Immature natural killer cell (primary cell): ENCODE data around the gene MAP3K2. TPM values are rescaled to one million over a fixed set of nuclear protein-coding genes. Genes with fewer than 3 reads are reported as not detected.

Experiments used
- DNase-seq, 3 donors: peaks; one replicate each; pipeline ENCODE4 v3.0.0; 2022; ENCODE audit warnings: mixed read lengths in 1 of 3
- H3K27ac Mint-ChIP-seq, 6 donors: one replicate each; pipeline ENCODE4 v1.8.0; 2020; ENCODE audit warnings: mixed read lengths in 6 of 6, mild to moderate bottlenecking in 5 of 6, inconsistent platforms in 4 of 6, moderate library complexity in 3 of 6
- H3K27me3 Mint-ChIP-seq, 3 donors: one replicate each; pipeline ENCODE4 v1.8.0; 2020 to 2021; ENCODE audit warnings: low read depth in 3 of 3, mild to moderate bottlenecking in 3 of 3, mixed read lengths in 3 of 3, moderate library complexity in 3 of 3, inconsistent platforms in 1 of 3
- H3K36me3 Mint-ChIP-seq, 3 donors: one replicate each; pipeline ENCODE4 v1.8.0; 2020; ENCODE audit warnings: mixed read lengths in 3 of 3, inconsistent platforms in 2 of 3, mild to moderate bottlenecking in 2 of 3
- H3K4me1 Mint-ChIP-seq, 2 donors: one replicate each; pipeline ENCODE4 v1.8.0; 2020; ENCODE audit warnings: inconsistent platforms in 2 of 2, mild to moderate bottlenecking in 2 of 2, mixed read lengths in 2 of 2, moderate library complexity in 1 of 2
- H3K4me3 Mint-ChIP-seq, 5 donors: one replicate each; pipeline ENCODE4 v1.8.0; 2020; ENCODE audit warnings: mild to moderate bottlenecking in 5 of 5, mixed read lengths in 5 of 5, inconsistent platforms in 3 of 5, moderate library complexity in 3 of 5
- H3K9me3 Mint-ChIP-seq, 6 donors: one replicate each; pipeline ENCODE4 v1.8.0; 2020; ENCODE audit warnings: mild to moderate bottlenecking in 6 of 6, mixed read lengths in 6 of 6, inconsistent platforms in 4 of 6, moderate library complexity in 3 of 6
- polyA plus RNA-seq, 3 donors: library from polyadenylated mRNA; unstranded; fragments of 300-500 nt; fragmentation: Illumina TruSeq; gene quantifications; one replicate each; pipeline ENCODE4 v1.2.3, GENCODE V29; 2021

MAP3K2 gene
- polyA plus RNA-seq, 3 donors from 2014 or later, result 37.4 to 55.9 (median 41.4) TPM

DNA sequence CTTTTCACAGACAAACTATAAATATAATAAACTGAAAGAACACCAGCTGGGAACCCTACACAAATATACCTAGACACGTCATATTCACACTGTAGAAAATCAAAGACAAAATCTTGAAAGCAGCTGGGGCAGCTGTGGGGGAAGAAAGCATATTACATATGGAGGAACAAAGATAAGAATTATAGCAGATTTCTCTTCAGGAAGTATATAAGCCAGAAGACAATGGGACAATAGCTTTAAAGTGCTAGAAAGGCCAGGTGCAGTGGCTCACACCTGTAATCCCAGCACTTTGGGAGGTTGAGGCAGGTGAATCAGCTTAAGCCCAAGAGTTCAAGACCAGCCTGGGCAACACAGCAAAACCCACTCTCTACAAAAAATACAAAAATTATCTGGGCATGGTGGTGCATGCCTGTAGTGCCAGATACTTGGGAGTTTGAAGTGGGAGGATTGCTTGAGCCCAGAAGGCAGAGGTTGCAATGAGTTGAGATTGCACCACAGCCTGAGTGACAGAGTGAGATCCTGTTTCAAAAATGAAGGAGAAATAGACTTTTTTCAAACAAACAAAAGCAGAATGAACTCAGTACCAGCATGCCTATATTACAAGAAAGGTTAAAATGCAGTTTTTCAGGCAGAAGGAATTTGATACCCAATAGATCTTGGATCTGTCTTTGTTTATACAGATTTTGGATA lies 67.0 kb downstream of the MAP3K2 start:
- Mint-ChIP-seq H3K4me3 (no peak overlapping the region), H3K4me1 (peaks cover 0 to 1% of the 10 kb centered on the region in 2 donors), H3K36me3 (peaks cover 34 to 42% (median 35%) of the 10 kb centered on the region in 3 donors), H3K27me3 (peaks cover 0 to 2% (median 0%) of the 10 kb centered on the region in 3 donors), H3K9me3 (peaks cover 0 to 9% (median under 1%) of the 10 kb centered on the region in 6 donors), H3K27ac (no peak overlapping the region)
- DNase-seq, result no peak

DNA sequence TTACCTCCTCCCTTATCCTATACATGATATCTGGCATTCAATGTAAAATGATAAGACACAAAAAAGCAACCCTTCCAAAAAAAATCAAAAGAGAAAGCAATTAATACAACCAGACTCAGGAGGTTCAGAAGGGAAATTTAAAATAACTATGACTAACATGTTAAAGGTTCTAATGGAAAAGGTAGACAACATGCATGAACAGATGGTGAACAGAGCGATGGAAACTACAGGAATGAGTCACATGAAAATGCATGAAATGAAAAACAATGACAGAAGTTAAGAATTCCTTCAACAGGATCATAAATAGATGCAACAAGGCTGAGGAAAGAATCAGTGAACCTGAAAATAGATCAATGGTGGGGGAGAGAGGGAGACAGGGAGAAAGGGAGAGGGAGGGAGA lies 67.7 kb downstream of the MAP3K2 start:
- H3K9me3 Mint-ChIP-seq, result peaks cover 0 to 9% (median under 1%) of the 10 kb centered on the region in 6 donors
- H3K27ac Mint-ChIP-seq, result peak overlapping the region in 1 of 6 donors; percentile 32
- H3K36me3 Mint-ChIP-seq, result peaks cover 34 to 46% (median 35%) of the 10 kb centered on the region in 3 donors
- DNase-seq, result no peak
- H3K4me1 Mint-ChIP-seq, result peaks cover 0 to 1% of the 10 kb centered on the region in 2 donors
- H3K27me3 Mint-ChIP-seq, result peaks cover 0 to 2% (median 0%) of the 10 kb centered on the region in 3 donors
- no peak overlapping the region for H3K4me3 Mint-ChIP-seq

GRCh38 chr2:127314193-127314988 lies 73.4 kb downstream of the MAP3K2 start:
- Mint-ChIP-seq H3K36me3 (peaks cover 33 to 58% (median 33%) of the 10 kb centered on the region in 3 donors), H3K27ac (peak overlapping the region in 1 of 6 donors; percentile 3), H3K9me3 (no peaks in the 10 kb centered on the region), H3K4me1 (no peaks in the 10 kb centered on the region), H3K4me3 (no peak overlapping the region), H3K27me3 (peaks cover 0 to 2% (median 0%) of the 10 kb centered on the region in 3 donors)
- DNase-seq, result no peak

DNA sequence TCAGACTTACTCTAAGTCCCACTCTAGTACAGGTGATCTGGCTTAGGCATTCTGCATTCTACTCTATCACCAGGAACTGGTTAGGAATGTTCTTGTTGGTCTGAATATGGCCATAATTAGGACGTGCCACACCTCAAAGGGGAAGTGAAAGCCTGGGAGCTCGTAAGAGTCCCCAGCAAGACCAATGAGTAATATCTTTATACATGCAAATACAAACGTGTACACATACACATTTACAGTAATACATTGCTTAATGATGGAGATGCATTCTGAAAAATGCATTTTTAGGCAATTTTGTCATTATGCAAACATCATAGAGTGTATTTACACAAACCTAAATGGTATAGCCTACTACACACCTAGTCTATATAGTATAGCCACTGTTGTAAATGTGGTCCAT lies 74.4 kb downstream of the MAP3K2 start:
- no peak for DNase-seq
- H3K36me3 Mint-ChIP-seq, result peaks cover 27 to 57% (median 34%) of the 10 kb centered on the region in 3 donors
- peaks cover 0 to 2% (median 0%) of the 10 kb centered on the region in 3 donors for H3K27me3 Mint-ChIP-seq
- H3K4me1 Mint-ChIP-seq, result no peaks in the 10 kb centered on the region
- no peaks in the 10 kb centered on the region for H3K9me3 Mint-ChIP-seq
- no peak overlapping the region for H3K27ac Mint-ChIP-seq
- H3K4me3 Mint-ChIP-seq, result no peak overlapping the region

GRCh38 chr2:127310980-127311379 lies 76.8 kb downstream of the MAP3K2 start:
- Mint-ChIP-seq H3K27me3 (peaks cover 0 to 2% (median 0%) of the 10 kb centered on the region in 3 donors), H3K36me3 (peaks cover 29 to 56% (median 34%) of the 10 kb centered on the region in 3 donors), H3K4me1 (no peaks in the 10 kb centered on the region), H3K9me3 (no peaks in the 10 kb centered on the region), H3K27ac (no peak overlapping the region), H3K4me3 (no peak overlapping the region)
- no peak for DNase-seq

DNA sequence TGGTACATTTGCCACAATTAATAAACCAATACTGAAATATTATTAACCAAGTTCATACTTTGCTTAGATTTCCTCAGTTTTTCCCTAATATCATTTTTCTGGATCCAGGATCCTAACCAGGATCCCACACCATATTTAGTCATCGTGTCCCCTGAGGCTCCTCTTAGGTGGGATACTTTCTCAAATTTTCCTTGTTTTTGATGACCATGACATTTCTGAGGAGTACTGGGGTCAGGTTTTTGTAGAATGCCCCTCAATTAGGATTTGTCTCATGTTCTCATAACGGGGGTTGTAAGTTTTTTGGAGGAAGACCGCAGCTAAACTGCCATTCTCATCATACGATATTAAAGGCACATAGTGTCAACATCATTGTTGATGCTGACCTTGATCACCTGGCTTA lies 78.3 kb downstream of the MAP3K2 start:
- no peak overlapping the region for H3K4me3 Mint-ChIP-seq
- DNase-seq, result no peak
- no peaks in the 10 kb centered on the region for H3K4me1 Mint-ChIP-seq
- peaks cover 26 to 53% (median 32%) of the 10 kb centered on the region in 3 donors for H3K36me3 Mint-ChIP-seq
- H3K27me3 Mint-ChIP-seq, result peaks cover 0 to 2% (median 0%) of the 10 kb centered on the region in 3 donors
- no peak overlapping the region for H3K27ac Mint-ChIP-seq
- no peaks in the 10 kb centered on the region for H3K9me3 Mint-ChIP-seq

DNA sequence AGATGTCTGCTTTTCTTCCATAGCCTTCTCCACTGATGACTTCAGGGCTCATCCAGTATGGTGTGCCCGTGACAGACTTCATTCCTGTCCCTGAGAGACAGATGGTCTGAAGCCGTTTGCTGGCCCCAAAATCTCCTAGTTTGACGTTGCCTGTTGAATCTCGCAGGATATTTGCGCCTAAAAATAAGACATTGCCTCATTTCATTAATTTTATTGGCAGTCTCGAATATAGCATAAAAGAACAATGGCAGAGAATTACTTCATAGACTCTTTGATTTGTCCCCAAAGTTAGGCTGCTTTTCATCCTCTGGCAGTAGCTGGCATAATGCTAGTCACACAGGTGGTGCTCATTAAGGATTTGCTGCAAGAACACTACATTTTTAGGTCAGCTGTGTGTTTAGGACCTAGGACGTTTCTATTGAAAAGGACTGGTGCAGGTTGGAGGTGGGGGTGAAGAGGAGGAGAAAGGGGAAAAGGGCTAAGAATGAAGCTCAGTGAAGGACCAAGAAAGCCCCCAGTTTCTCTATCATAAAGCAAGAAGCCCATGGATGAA lies 79.1 kb downstream of the MAP3K2 start:
- Mint-ChIP-seq H3K27ac (peak overlapping the region in 1 of 6 donors; percentile 64), H3K36me3 (peaks cover 24 to 45% (median 25%) of the 10 kb centered on the region in 3 donors), H3K9me3 (no peaks in the 10 kb centered on the region), H3K27me3 (peaks cover 0 to 2% (median 0%) of the 10 kb centered on the region in 3 donors), H3K4me3 (no peak overlapping the region), H3K4me1 (no peaks in the 10 kb centered on the region)
- no peak for DNase-seq

DNA sequence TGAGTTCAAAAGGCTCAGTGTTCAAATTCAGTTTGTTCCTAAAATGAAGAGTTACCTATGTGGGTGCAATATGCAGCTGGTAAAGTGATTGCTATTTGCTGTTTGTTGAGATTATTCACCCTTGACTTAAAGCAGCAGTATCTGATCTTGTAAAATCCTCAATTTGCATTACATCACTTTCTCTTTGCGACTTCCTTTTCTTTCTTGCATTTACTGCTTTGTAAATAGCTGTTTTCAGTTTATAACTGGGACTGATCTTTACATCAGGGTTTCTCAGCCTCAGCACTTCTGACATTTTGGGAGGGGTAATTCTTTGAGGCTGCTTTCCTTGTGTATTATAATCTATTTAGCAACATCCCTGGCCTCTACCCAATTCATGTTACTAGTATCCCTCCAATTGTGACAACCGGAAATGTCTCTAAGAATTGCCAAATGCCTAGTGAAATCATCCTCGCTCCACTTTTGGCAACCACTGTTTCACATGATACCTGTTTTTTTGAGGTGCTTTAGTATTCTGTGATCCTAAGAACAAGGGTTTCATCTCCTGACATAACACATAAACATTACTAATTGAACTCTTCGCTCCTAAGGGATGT lies 81.7 kb downstream of the MAP3K2 start:
- Mint-ChIP-seq H3K9me3 (no peaks in the 10 kb centered on the region), H3K27me3 (peaks cover 0 to 2% (median 0%) of the 10 kb centered on the region in 3 donors), H3K27ac (no peak overlapping the region), H3K4me3 (no peak overlapping the region), H3K4me1 (no peaks in the 10 kb centered on the region), H3K36me3 (peaks cover 9 to 27% (median 13%) of the 10 kb centered on the region in 3 donors)
- DNase-seq, result no peak

DNA sequence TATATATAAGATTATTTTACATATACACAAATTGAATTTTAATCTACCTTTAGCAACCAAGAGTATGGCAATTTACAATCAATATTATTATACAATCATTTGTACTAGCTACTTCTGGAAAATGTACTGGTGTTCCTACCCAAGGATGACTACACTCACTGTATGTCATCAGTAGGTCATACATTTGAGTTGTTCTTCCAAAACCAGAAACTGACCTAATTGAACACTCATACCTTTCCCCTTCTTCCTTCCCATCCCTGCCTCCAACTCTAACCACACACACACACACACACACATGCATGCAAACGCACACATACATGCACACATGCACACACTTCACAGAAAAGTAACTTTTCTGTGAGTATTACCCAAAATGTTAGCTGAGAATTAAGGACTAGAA lies 85.6 kb downstream of the MAP3K2 start:
- H3K4me3 Mint-ChIP-seq, result no peak overlapping the region
- no peaks in the 10 kb centered on the region for H3K27me3 Mint-ChIP-seq
- no peak for DNase-seq
- no peaks in the 10 kb centered on the region for H3K9me3 Mint-ChIP-seq
- peaks cover 0 to 13% (median 13%) of the 10 kb centered on the region in 3 donors for H3K36me3 Mint-ChIP-seq
- no peaks in the 10 kb centered on the region for H3K4me1 Mint-ChIP-seq
- no peak overlapping the region for H3K27ac Mint-ChIP-seq

- Mint-ChIP-seq H3K4me1 (peaks cover 28 to 32% of the 10 kb centered on the region in 2 donors), H3K27me3 (peaks cover 3 to 11% (median 3%) of the 10 kb centered on the region in 3 donors), H3K27ac (peak within 1 kb of the TSS; percentile 88 to 98 (median 96)), H3K36me3 (peaks cover 4 to 20% (median 9%) of the 10 kb centered on the region in 3 donors), H3K4me3 (peak within 1 kb of the TSS; percentile 96 to 100 (median 100)), H3K9me3 (no peaks in the 10 kb centered on the region)
- peak; percentile 83 to 86 (median 83) for DNase-seq
Measured at GRCh38 chr2:127293748-127294562, 93.8 kb downstream of the MAP3K2 start, which contains the start of gene ERCC3. Gene ERCC3 (minus strand): TSS chr2:127294144. CDS start chr2:127294081, 63 bp downstream.

GRCh38 chr2:127293386-127293747 lies 94.4 kb downstream of the MAP3K2 start:
- Mint-ChIP-seq H3K9me3 (no peaks in the 10 kb centered on the region), H3K4me3 (peak overlapping the region; percentile 96 to 100 (median 100)), H3K4me1 (peaks cover 28 to 32% of the 10 kb centered on the region in 2 donors), H3K36me3 (peaks cover 8 to 26% (median 15%) of the 10 kb centered on the region in 3 donors), H3K27ac (peak overlapping the region; percentile 88 to 98 (median 96)), H3K27me3 (peaks cover 3 to 11% (median 3%) of the 10 kb centered on the region in 3 donors)
- DNase-seq, result no peak

- DNase-seq, result no peak
- no peak overlapping the region for H3K4me3 Mint-ChIP-seq
- H3K27ac Mint-ChIP-seq, result no peak overlapping the region
- H3K36me3 Mint-ChIP-seq, result peaks cover 30 to 67% (median 42%) of the 10 kb centered on the region in 3 donors
- H3K27me3 Mint-ChIP-seq, result peaks cover 0 to 4% (median 0%) of the 10 kb centered on the region in 3 donors
- H3K4me1 Mint-ChIP-seq, result peaks cover 16 to 36% of the 10 kb centered on the region in 2 donors
- H3K9me3 Mint-ChIP-seq, result peaks cover 0 to 2% (median 0%) of the 10 kb centered on the region in 6 donors
Measured at GRCh38 chr2:127288274-127288673, 99.5 kb downstream of the MAP3K2 start.
